ENCODE measurements around the gene CMTM8. TPM values are rescaled to one million over a fixed set of nuclear protein-coding genes. Genes with fewer than 3 reads are reported as not detected.

Gene CMTM8
- total and polyA plus RNA-seq, 4 donors: 0.63 to 6.8 (median 2.3) TPM

DNA sequence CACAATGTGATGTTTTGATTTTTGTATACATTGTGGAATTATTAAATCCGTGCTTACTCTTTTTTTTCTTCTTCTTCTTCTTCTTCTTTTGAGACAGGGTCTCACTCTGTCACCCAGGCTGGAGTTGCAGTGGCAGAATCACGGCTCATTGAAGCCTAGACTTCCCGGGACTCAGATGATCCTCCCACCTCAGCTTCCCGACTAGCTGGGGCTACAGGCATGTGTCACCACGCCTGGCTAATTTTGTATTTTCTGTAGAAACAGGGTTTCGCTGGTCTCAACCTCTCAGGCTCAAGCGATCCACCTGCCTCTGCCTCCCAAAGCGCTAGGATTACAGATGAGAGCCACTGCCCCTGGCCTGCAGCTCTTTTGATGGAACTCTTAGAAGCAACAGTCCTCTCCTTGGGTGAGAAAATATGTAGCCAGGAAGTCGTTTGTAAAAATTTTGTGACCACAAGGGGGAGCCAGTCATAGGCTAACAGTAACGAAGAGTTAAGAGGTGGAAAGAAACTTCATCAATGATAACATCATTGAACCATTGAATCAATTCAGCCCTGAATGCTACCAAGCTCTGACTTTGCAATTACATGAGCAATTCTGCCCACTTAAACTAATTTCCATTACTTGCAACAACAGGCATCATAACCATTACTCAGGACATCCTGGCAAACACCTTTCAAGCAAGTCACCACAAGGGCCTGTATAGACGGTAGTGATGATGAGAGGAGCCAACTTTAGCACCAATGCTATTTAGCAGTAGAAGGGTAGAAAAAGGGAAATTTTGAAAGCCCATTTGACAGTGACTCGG lies 136.5 kb downstream of the CMTM8 start:
- Histone ChIP-seq H3K4me1 (ENCODE audit: control insufficient read depth in 1 of 2, insufficient read depth in 2 of 2, low read length in 2 of 2) (no peaks in the 10 kb centered on the region), H3K36me3 (ENCODE audit: control insufficient read depth in 1 of 2, insufficient read depth in 2 of 2, low read length in 1 of 2) (no peaks in the 10 kb centered on the region), H3K27ac (ENCODE audit: low read depth in 1 of 2, low read length in 2 of 2) (no peak overlapping the region), H3K4me3 (ENCODE audit: low read length in 2 of 2) (no peak overlapping the region), H3K9me3 (ENCODE audit: control insufficient read depth, low read length) (no peaks in the 10 kb centered on the region), H3K27me3 (ENCODE audit: control insufficient read depth in 1 of 2, insufficient read depth in 2 of 2, low read length in 1 of 2) (no peaks in the 10 kb centered on the region)
- intact Hi-C loops (cut with DNase I): loop anchor here (5.0 kb wide), 2 partner anchors 92 to 97 kb away; no protein-coding TSS in a partner anchor
- ATAC-seq (ENCODE audit: low FRiP score) (no peak), DNase-seq (no peak)
- 47 to 53% methylated on average over 12 of the region's 12 CpGs for WGBS, 2 donors

GRCh38 chr3:32375596-32375930 lies 137.1 kb downstream of the CMTM8 start:
- Histone ChIP-seq H3K4me1 (ENCODE audit: control insufficient read depth in 1 of 2, insufficient read depth in 2 of 2, low read length in 2 of 2) (no peaks in the 10 kb centered on the region), H3K36me3 (ENCODE audit: control insufficient read depth in 1 of 2, insufficient read depth in 2 of 2, low read length in 1 of 2) (no peaks in the 10 kb centered on the region), H3K27me3 (ENCODE audit: control insufficient read depth in 1 of 2, insufficient read depth in 2 of 2, low read length in 1 of 2) (no peaks in the 10 kb centered on the region), H3K27ac (ENCODE audit: low read depth in 1 of 2, low read length in 2 of 2) (no peak overlapping the region), H3K4me3 (ENCODE audit: low read length in 2 of 2) (no peak overlapping the region), H3K9me3 (ENCODE audit: control insufficient read depth, low read length) (no peaks in the 10 kb centered on the region)
- WGBS, 2 donors: 93 to 96% methylated on average over 5 of the region's 5 CpGs
- no peak for DNase-seq
- intact Hi-C loops (cut with DNase I): loop anchor here (5.0 kb wide), 2 partner anchors 92 to 97 kb away; no protein-coding TSS in a partner anchor
- no peak for ATAC-seq (ENCODE audit: low FRiP score)

GRCh38 chr3:32376115-32376514 lies 137.6 kb downstream of the CMTM8 start:
- Histone ChIP-seq H3K4me1 (ENCODE audit: control insufficient read depth in 1 of 2, insufficient read depth in 2 of 2, low read length in 2 of 2) (no peaks in the 10 kb centered on the region), H3K36me3 (ENCODE audit: control insufficient read depth in 1 of 2, insufficient read depth in 2 of 2, low read length in 1 of 2) (no peaks in the 10 kb centered on the region), H3K9me3 (ENCODE audit: control insufficient read depth, low read length) (no peaks in the 10 kb centered on the region), H3K4me3 (ENCODE audit: low read length in 2 of 2) (no peak overlapping the region), H3K27ac (ENCODE audit: low read depth in 1 of 2, low read length in 2 of 2) (no peak overlapping the region), H3K27me3 (ENCODE audit: control insufficient read depth in 1 of 2, insufficient read depth in 2 of 2, low read length in 1 of 2) (no peaks in the 10 kb centered on the region)
- no peak for ATAC-seq (ENCODE audit: low FRiP score)
- DNase-seq: no peak
- intact Hi-C loops (cut with DNase I): loop anchor here (5.0 kb wide), 2 partner anchors 91 to 96 kb away; no protein-coding TSS in a partner anchor
- WGBS, 2 donors: 36 to 37% methylated on average over 2 of the region's 2 CpGs

DNA sequence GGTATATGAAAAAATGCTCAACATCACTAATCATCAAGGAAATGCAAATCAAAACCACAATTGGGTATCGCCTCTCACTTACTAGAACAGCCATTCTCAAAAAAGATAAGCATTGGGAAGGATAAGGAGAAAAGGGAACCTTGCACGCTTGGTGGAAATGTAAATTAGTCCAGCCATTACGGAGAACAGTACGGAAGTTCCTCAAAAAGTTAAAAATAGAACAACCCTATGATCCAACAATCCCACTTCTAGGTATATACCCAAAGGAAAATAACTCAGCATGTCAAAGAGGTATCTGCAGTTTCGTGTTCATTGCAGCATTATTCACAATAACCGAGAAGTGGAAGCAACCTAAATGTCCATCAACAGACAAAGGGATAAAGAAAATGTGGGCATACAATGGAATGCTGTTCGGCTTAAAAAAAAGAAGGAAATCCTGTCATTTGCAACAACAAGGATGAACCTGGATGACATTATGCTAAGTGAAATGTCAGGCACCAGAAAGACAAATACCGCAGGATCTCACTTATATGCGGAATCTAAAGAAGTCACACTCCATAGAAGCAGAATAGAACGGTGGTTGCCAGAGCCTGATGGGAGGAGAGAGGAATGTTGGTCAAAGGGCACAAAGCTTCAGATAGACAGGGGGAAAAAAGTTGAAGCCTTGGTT lies 141.5 kb downstream of the CMTM8 start:
- no peak overlapping the region for H3K4me3 ChIP-seq (ENCODE audit: low read length in 2 of 2)
- no peak overlapping the region for H3K27ac ChIP-seq (ENCODE audit: low read depth in 1 of 2, low read length in 2 of 2)
- 86 to 89% methylated on average over 10 of the region's 10 CpGs for WGBS, 2 donors
- DNase-seq (no peak), ATAC-seq (ENCODE audit: low FRiP score) (no peak)
- H3K36me3 ChIP-seq (ENCODE audit: control insufficient read depth in 1 of 2, insufficient read depth in 2 of 2, low read length in 1 of 2): no peaks in the 10 kb centered on the region
- no peaks in the 10 kb centered on the region for H3K4me1 ChIP-seq (ENCODE audit: control insufficient read depth in 1 of 2, insufficient read depth in 2 of 2, low read length in 2 of 2)
- intact Hi-C loops (cut with DNase I): loop anchor here (5.0 kb wide), 2 partner anchors 87 to 92 kb away; no protein-coding TSS in a partner anchor
- peaks cover 2% of the 10 kb centered on the region for H3K9me3 ChIP-seq (ENCODE audit: control insufficient read depth, low read length)
- no peaks in the 10 kb centered on the region for H3K27me3 ChIP-seq (ENCODE audit: control insufficient read depth in 1 of 2, insufficient read depth in 2 of 2, low read length in 1 of 2)

DNA sequence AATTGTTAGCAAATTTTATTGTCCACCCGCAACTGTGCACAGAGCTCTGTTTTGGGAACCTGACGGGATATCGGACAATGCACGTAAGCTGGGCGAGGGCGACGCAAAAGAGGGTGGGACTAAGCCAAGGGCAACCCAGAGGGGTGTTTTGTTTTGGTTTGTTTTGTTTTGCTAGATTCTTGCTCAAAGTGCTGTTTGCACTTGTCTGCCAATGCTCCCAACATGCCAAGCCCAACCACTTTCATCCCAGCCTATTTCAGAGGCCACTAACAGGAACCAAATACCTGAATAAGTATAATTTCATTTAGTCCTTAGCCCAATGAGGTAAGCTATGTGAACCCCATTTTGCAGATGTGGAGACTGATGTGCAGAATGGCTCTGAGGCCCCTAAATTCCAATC lies 143.4 kb downstream of the CMTM8 start:
- intact Hi-C loops (cut with DNase I): no loop called here
- no peak overlapping the region for H3K27ac ChIP-seq (ENCODE audit: low read depth in 1 of 2, low read length in 2 of 2)
- H3K9me3 ChIP-seq (ENCODE audit: control insufficient read depth, low read length): peaks cover 2% of the 10 kb centered on the region
- no peaks in the 10 kb centered on the region for H3K27me3 ChIP-seq (ENCODE audit: control insufficient read depth in 1 of 2, insufficient read depth in 2 of 2, low read length in 1 of 2)
- WGBS, 2 donors: 43 to 56% methylated on average over 7 of the region's 7 CpGs
- DNase-seq (no peak), ATAC-seq (ENCODE audit: low FRiP score) (no peak)
- no peaks in the 10 kb centered on the region for H3K4me1 ChIP-seq (ENCODE audit: control insufficient read depth in 1 of 2, insufficient read depth in 2 of 2, low read length in 2 of 2)
- no peak overlapping the region for H3K4me3 ChIP-seq (ENCODE audit: low read length in 2 of 2)
- H3K36me3 ChIP-seq (ENCODE audit: control insufficient read depth in 1 of 2, insufficient read depth in 2 of 2, low read length in 1 of 2): no peaks in the 10 kb centered on the region

GRCh38 chr3:32383136-32383711 lies 144.7 kb downstream of the CMTM8 start:
- no peak for ATAC-seq (ENCODE audit: low FRiP score)
- no peak overlapping the region for H3K27ac ChIP-seq (ENCODE audit: low read depth in 1 of 2, low read length in 2 of 2)
- no peaks in the 10 kb centered on the region for H3K4me1 ChIP-seq (ENCODE audit: control insufficient read depth in 1 of 2, insufficient read depth in 2 of 2, low read length in 2 of 2)
- no peak for DNase-seq
- peaks cover 2% of the 10 kb centered on the region for H3K9me3 ChIP-seq (ENCODE audit: control insufficient read depth, low read length)
- intact Hi-C loops (cut with DNase I): no loop called here
- H3K4me3 ChIP-seq (ENCODE audit: low read length in 2 of 2): no peak overlapping the region
- no peaks in the 10 kb centered on the region for H3K36me3 ChIP-seq (ENCODE audit: control insufficient read depth in 1 of 2, insufficient read depth in 2 of 2, low read length in 1 of 2)
- no peaks in the 10 kb centered on the region for H3K27me3 ChIP-seq (ENCODE audit: control insufficient read depth in 1 of 2, insufficient read depth in 2 of 2, low read length in 1 of 2)
- WGBS, 2 donors: 91 to 96% methylated on average over 2 of the region's 2 CpGs

- Histone ChIP-seq H3K27ac (ENCODE audit: low read depth in 1 of 2, low read length in 2 of 2) (no peak overlapping the region), H3K4me3 (ENCODE audit: low read length in 2 of 2) (no peak overlapping the region), H3K36me3 (ENCODE audit: control insufficient read depth in 1 of 2, insufficient read depth in 2 of 2, low read length in 1 of 2) (no peaks in the 10 kb centered on the region), H3K27me3 (ENCODE audit: control insufficient read depth in 1 of 2, insufficient read depth in 2 of 2, low read length in 1 of 2) (no peaks in the 10 kb centered on the region), H3K4me1 (ENCODE audit: control insufficient read depth in 1 of 2, insufficient read depth in 2 of 2, low read length in 2 of 2) (no peaks in the 10 kb centered on the region), H3K9me3 (ENCODE audit: control insufficient read depth, low read length) (peaks cover 2% of the 10 kb centered on the region)
- intact Hi-C loops (cut with DNase I): no loop called here
- ATAC-seq (ENCODE audit: low FRiP score) (no peak), DNase-seq (no peak)
- WGBS, 2 donors: 53 to 58% methylated on average over 5 of the region's 5 CpGs
Observed at GRCh38 chr3:32384938-32385337, 146.5 kb downstream of the CMTM8 start.

DNA sequence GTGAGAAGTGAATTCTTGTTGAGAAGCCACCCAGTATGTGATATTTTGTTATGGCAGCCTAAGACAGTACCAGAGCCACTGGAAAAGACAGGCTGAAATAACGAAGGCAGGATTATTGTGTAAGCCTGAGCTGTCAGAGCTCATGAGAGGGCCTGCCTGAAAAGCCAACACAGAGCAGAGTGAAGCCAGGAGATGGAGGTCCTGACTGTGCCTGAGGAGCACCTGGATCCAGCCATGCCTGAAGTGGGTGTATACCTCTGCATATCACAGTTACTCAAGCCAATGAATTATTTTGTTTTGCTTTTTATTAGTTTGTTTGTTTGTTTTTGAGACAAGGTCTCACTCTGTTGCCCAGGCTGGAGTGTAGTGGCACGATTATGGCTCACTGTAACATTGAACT lies 149.0 kb downstream of the CMTM8 start:
- Histone ChIP-seq H3K9me3 (ENCODE audit: control insufficient read depth, low read length) (peaks cover 2% of the 10 kb centered on the region), H3K36me3 (ENCODE audit: control insufficient read depth in 1 of 2, insufficient read depth in 2 of 2, low read length in 1 of 2) (no peaks in the 10 kb centered on the region), H3K27ac (ENCODE audit: low read depth in 1 of 2, low read length in 2 of 2) (no peak overlapping the region), H3K4me1 (ENCODE audit: control insufficient read depth in 1 of 2, insufficient read depth in 2 of 2, low read length in 2 of 2) (no peaks in the 10 kb centered on the region), H3K4me3 (ENCODE audit: low read length in 2 of 2) (no peak overlapping the region), H3K27me3 (ENCODE audit: control insufficient read depth in 1 of 2, insufficient read depth in 2 of 2, low read length in 1 of 2) (no peaks in the 10 kb centered on the region)
- 97 to 100% methylated on average over 2 of the region's 2 CpGs for WGBS, 2 donors
- DNase-seq: no peak
- intact Hi-C loops (cut with DNase I): no loop called here
- no peak for ATAC-seq (ENCODE audit: low FRiP score)

Measured in aorta (tissue), 5 donors.